Dermis microvascular lymphatic vessel endothelial cell (primary cell): ENCODE measurements around the gene CDK5R1. TPM values are rescaled to one million over a fixed set of nuclear protein-coding genes. Genes with fewer than 3 reads are reported as not detected.

ENCODE experiments used
- DNase-seq, 2 donors: peaks; one replicate each; pipeline versions ENCODE4 v3.0.0 to v3.0.0-alpha.2; 2010; ENCODE audit warnings: low read depth in 2 of 2
- total RNA-seq: library from RNA; depleted of rRNA; stranded (reverse); fragments of >200 nt; gene quantifications from 2 replicates; pipeline ENCODE4 v1.2.1, GENCODE V29; 2014

CDK5R1 gene
- total RNA-seq, 1 donor from 2014 or later = 1.3 TPM

DNA sequence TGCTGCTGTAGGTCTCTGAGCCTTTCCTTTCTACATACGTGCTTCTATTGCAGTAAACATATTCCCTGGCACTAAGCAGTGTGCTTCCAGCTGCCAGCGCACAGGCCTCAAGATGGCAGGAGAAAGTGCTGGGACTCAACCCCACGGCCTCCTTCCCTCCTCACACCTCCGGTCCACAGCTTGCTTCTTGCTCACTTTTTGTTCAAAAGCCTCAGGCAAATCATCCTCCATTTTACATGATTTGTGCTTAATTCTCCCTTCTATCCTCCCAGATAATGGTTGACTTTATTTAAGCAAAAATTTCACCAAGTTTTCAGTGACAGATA lies 5.4 kb downstream of the CDK5R1 start:
- DNase-seq = no peak

DNA sequence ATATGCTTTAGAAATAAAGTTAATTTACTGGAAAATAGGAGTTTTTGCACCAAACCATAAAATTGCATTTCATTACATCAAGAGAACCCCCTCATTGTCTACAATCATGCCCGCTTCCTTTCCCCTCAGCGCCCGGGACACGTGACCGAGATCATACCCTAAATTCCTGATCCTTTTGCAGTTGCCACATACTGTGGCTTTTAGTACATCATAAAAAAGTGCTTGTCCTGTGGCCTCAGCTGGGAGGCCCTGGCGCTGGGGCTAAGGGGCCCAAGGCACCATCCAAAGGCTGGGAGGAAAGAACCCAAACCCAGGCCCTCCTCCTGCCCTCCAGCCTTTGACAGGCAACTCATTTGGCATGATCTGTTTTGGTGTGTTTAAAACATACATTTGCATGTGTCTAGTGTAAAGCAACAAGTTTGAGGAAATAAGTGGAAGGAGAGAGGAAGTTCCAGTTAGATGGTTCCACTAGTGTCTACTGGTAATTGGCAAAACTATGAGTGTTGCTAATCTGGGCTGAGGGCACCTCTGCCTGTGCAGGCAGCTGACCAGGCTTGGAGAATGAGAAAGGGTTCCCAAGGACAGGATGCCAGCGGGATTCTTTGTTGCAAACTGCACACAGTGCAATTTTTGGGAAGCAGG lies 6.0 kb downstream of the CDK5R1 start:
- no peak for DNase-seq

DNA sequence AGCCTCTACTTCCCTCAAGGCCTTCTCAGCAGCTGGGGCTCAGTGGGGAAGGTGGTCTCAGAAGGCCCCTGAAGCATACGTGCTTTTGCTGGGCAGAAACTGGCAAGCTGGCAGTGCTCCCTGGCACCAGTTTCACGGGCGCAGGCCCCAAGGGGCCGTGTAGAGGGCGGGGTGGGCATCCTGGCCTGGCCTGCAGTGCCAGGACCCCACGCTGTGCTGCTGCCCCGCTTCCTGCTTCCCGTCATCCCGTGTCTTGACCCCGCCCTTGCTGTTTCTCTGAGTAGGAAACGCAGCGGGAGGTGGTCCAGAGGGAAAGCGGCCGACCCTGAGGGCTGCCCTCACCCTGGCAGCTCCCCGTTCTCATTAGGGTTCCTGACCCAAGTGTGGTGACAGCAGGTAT lies 6.8 kb downstream of the CDK5R1 start:
- no peak for DNase-seq

DNA sequence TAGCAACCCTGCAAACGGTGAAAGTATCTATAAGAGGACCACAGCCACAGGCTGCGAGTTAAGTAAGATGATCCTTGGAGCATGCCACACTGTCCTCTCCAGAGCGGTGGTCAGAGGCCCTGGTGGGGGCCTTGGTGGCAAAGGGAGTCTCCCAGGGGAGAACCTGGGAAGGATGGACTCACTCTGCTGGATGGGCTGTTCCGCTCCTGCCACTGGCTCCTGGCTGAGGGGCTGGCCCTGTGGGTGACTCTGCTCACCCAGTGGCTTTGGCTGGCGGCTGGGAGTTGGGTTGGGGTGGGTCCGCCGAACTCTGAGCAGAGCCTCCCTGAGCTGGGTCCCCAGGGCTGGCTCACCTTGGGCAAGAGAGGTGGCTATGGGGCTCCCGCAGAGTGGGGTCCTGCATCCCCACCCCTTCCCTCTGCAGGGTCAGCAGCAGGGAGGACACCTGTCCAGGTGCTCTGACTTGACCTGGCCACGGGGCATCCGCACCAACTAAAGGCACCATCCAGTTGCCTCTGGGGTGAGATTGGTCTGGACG lies 7.3 kb downstream of the CDK5R1 start:
- no peak for DNase-seq

DNA sequence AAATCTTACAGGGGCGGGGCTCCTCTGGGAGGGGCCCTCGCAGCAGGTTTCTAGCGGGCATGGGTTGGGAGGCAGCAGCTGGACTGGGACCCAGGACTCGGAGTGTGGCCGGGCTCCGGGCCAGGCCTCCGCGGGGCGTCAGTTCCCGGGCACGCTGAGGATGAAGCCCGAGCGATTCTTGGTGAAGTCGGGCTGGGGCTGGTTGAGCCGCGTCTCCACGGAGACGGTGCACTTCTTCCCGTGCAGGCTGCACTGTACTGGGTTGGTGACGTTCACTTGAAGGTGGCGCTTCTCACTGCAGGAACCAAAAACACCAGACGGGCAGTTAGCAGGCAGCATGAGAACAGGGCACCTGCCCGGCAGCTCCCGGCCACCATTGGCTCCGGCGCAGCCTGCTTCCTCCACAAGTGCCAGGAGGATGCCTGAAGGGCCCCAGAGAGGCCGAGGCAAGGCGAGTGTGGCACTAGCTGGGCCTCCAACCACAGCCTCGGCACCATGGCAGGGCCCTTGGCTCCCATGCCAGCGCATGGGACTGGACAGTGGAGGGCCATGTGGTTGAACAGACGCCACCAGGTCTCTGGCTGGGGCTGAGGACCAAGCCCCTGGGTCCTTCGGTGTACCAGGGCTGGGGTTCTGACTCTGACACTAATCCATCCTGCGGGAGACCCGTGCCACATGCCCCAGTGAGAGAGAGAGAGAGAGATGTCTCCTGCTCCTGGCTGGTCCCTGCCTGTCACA lies 8.0 kb downstream of the CDK5R1 start:
- DNase-seq = no peak

DNA sequence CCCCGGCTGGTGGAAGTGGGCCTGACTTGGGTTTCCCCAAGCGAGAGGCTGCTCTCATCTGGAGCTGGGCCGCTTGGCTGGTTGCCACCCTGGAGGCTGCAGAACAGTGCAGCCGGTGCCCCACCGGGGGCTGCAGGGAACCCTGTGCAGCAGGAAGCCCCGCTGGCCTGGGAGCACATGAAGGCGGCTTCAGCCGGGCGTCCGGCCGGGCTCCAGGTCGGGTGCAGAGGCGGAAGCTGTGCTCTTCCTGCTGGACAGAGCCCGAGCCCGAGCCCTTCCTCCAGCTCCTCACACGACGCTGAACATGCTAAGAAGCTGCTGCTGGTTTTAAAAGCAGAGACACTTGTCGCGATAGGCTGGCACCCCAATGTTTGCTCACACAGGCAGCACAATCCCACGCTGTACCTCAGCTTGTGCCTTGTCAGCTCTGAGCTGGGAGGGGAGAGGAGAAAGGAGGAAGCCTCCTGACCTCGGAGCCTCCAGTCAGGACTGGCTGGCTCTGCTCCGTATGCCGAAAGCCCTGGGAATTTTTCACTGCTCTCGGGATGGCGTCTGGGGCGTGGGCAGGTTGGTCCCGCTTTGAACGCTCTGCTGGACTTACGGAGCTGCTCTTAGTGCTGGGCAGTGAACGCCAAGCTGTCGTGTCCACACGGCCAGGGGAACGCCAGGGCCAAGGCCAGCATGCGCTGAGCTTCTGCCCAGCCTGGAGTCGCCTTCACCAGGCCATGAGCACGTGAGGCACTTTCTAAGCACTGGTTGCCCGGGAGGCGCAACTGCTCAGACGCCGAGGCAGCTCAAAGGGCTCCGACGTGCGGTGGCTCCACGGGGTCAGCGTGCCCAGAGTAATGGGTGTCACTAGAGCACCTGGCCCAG lies 8.8 kb downstream of the CDK5R1 start:
- DNase-seq = peak in 1 of 2 donors; percentile 53

DNA sequence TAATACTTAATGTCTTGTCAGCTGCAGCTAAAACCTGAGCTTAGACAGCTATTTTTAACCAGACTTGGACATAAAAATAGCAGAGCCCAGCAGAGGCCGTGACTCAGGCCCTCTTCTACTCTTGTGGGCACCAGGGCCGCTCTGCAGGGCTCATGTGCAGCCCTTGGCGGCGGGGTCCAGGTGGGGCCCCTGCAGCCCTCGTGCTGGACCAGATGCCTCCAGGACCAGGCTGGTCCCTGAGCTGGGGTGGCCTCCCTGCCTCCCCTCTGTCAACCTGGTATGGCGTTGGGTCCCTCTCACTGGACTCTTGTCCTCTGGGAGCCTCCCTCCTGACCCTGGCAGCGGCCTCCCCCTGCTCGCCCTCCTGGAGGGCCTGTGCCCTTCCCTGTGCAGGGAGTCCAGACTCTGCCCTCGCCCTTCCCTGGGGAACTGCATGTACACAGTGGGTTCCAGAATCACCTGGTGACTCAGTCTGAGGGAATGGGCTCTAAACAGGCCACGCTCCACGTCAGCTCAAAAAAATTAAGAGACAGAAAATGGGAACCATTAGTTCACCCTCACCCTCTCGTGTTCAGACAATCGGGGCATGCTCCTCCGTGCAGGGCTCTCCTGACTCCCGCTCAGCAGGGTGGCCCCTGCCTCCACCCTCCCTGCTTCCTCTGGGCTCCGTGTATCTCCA lies 9.7 kb downstream of the CDK5R1 start:
- DNase-seq = no peak

DNA sequence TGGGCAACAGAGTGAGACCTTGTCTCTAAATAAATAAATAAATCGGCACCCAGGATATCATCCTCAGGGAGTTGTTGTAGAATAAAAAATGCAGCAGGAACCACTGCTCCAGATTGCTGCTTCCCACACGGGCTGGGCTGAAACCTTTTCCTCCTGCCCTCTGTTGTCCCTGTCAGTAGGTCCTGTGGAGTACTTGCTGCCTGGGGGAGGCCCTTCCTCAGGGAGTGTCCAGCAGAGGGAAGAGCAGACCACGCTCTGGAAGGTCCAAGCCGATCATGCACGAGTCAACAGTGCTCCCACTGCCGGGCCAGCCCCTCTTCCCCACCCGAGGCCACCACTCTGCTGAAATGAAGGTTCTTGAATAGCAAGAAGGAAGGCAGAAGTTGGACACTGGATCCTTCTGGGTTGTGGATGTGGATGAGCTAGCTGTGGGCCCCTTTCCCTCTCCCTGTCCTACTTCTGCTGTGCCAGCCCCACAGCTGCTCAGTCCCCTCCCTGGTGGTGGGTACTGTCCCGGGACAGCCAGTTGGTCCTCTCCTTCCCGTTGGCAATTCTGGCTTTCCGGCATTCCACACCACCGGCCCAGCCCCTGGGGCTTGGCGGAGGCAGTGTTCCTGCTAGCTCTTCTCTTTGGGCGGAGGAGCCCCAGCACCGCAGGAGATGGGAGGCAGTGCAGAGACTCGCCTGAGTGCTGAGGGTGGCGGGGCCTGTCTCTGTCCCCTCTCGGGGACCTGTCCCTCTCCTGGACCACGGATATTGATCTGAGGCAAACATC lies 10.8 kb downstream of the CDK5R1 start:
- DNase-seq = peak in 1 of 2 donors; percentile 24

DNA sequence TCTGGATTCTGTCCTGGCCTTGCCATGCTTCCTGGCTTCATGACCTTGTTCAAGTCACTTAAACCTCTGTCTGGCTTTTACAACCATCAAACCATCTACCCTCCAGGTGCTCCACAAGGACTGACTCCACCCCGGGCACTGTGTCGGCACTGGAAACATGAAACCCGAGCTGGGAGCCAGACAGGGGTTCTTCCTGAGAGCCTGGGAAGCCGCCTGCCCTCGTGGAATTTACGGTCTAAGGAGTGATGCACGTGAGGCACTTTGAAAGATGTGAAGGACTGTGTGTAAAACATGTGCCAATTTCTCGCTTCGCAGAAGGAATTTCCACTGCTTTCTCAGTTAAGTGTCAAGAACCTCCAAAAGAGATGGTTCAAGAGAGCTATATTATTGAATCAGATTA lies 11.6 kb downstream of the CDK5R1 start:
- no peak for DNase-seq

DNA sequence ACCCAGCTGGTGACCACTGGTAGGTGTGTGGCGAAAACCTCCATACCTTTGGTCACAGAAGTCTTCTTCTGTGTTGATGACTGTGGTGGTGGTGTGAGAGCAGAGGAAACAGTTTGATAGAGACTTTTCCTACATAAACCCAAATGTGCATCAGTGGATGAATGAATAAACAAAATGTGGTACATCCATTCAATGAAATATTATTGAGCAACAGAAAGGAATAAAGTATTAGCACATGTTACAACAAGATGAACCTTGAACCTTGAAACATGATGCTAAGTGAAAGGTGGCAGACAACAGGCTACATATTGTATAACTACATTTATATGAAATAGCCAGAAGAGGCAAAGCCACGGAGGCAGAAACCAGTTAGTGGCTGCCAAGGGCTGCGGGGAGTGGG lies 15.2 kb downstream of the CDK5R1 start:
- DNase-seq = no peak

DNA sequence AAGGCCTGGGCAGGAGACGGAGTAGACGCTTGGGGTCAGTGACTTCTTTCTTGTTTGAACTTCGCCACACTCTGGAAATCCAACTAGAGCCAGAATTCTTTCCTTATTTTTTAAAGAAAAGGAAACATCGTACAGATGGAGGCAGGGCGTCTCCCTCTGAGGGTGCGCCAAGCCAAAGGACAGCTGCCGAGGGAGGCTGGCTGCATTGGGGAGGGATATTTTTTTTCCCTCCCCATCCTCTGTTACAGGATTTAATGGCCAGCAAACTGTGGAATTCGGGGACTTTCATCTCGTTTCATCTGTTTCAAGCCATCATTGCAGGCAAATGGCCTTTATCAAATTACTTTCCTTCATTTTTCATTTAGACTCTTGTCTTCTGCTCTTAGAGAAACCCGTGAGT lies 15.9 kb downstream of the CDK5R1 start:
- DNase-seq = no peak

DNA sequence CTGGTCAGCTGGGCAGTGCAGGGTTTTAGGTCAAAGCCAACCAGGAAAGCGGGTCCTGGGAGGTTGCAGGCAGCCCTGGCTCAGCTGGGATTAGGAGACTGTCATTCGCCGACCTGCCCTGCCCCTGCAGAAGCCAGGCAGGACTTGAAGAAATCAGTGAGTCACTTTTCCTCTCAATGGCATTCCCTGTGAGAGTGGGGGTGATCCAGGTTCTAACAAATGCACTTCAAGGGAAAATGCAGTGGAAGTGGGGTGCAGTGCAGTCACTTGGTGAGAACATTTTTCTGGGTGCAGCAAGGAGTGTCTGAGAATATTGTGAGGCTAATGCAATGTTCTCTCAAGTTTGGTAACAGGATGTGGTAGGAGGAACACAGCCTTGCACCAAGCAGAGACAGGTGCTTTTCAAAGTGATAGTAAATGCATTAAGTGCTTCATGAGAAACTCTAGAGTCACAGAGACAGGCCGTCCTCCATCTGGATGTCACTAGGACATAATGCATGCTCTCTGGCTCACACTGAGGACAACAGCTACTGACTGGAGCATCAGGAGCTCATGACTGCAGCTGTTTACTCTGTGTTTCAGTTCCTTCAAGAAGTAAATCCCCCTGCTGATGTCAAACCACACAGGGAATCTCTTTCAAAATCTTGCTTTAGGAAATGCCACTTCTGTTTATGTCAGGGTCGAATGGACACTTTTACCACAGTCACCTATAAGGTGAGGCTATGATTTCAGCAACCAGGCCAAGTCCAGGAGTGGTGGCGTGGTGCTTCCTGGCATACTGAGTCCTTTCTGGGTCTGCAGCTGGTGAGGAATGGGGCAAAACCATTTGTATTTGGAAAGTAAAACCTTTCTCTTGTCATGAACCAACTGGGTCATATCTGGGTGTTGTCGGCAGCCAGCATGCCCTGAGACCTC lies 16.7 kb downstream of the CDK5R1 start:
- DNase-seq = peak in 1 of 2 donors; percentile 39

DNA sequence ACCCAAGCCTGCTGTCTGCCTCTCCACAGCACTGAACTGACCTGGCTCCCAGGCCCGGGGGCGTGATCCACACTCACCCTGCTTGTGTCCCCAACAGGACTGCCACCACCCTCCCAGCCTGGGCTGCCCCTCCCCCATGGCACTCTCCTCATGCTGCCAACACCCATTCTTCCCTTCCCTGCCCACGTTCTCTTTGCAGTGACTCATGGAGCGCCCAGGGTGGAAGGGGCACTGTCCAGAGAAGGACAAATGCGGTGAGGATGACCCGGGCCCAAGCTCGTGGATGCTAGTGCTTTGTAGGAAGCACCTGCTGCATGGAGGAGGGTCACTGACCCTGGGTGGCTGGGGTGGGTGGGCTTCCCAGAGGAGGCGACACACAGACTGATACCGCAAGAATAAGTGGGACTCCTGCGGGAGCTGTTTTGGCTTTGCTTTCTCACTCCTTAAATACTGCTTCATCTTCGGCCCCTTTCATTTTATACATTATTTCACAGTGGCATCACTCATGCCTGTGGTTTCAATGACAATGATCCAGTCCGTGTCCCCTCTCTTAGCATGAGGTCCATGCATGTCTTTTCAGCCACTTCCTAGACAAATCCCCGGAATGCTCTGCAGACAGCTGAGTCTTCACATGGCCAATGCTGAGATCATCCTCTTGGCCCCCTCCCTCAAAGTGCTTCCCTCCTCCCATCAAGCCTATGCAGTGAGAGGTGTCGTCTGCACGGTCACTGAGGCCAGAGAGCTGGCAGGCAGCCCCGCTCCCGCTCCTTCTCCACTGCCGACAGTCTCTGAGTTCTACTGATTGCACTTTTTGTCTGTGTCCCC lies 17.6 kb downstream of the CDK5R1 start:
- DNase-seq = no peak

DNA sequence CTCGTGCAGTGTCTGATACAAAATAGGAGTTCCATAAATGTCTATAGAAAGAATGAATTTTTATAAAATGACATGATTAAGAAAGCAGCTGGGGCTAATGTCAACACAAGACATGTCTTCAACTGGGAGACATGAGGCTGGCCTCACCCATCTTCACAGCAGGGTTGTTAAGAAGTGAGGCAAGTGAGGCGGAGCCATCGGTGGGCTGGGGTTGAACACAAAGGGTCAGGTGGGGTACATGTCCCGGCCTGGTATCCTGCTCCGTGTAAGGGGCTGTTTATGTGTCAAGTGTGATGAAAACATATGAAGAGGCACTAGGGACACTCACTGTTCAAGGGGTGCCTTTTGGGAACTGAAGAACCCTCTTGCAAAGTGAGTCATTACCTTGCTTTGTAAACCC lies 22.1 kb downstream of the CDK5R1 start:
- DNase-seq = no peak

DNA sequence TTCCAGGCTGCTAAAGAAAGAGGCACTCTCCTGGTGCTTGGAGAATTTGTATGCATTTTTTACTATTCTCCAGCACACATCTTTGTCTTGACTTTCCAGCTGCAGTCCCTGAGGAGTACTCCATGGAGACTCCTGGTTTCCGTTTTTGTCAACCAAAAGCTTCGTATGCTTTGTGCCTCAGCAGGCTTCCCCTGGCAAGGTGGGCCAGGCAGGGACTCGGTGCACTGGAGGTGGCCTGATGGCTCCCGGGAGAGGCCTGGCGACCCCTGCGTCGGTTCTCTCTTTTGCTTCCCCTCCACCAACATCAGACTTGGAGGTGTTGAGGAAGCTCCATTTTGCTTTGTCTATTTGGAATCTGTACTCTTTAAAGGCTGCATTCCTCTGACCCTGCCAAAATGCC lies 23.7 kb downstream of the CDK5R1 start:
- DNase-seq = no peak

DNA sequence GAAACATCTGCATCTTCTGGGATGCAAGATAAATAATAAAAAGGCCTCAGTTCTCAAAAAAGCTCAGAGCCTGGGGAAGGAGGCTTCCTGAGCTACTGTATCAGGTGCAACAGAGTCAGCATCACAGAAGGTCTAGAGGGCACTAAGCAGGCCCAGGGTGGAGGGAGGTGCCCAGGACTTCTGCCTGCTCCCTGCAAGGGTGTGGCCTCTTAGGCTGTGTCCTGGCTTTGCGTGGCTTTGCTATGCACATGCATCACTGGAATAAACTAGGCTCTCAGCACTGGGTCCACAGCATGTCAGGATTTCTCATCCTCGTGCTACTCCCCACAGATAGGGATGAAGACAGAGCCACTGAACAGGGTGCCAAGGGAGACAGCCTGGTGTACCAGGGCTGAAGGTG lies 25.5 kb downstream of the CDK5R1 start:
- no peak for DNase-seq

DNA sequence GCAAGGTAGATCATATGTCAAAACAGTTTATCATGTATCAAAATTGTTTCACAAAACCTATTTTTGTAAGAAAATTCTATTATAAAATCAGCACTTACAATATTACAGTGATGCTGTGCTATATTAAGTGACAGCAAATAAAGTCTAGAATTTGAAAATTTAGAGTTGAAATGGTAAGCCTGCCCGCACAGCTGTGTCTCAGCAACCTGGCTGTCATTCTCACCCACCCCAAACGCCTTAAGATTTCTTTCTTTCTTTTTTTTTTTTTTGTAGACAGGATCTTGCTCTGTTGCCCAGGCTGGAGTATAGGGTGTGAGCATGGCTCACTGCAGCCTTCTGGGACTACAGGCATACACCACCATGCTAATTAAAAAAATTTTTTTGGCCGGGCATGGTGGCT lies 26.8 kb downstream of the CDK5R1 start:
- no peak for DNase-seq

DNA sequence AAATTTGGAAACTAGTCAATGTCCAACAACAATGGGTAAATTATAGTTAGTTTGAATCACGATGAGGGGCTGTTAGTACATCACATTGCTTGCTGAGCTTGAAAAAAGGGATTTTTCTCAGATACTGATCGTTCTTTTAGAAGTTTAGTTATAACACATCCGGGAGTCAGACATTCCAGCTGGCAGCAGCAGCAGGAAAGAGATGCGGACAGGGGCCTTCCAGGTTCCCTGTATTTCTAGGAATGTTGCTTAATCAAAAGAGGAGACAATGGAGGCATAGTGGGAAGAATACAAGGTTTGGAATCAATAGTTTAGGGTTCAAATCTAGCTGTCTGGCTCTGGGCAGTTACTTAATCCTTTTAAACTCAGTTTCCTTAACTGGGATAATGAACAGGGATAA lies 27.8 kb downstream of the CDK5R1 start:
- no peak for DNase-seq
